ENCODE data around the gene PRRT4. TPM values are rescaled to one million over a fixed set of nuclear protein-coding genes. Genes with fewer than 3 reads are reported as not detected.

The PRRT4 gene
- total RNA-seq, 1 donor from 2014 or later: 0.54 TPM

GRCh38 chr7:128387216-128388144, 26.0 kb upstream of the PRRT4 start:
- peaks cover 7% of the 10 kb centered on the region for H3K27me3 Mint-ChIP-seq (ENCODE audit: unreplicated experiment)
- H3K4me3 Mint-ChIP-seq (ENCODE audit: unreplicated experiment): no peak overlapping the region
- H3K4me1 Mint-ChIP-seq (ENCODE audit: unreplicated experiment): peaks cover 2% of the 10 kb centered on the region
- no peaks in the 10 kb centered on the region for H3K36me3 Mint-ChIP-seq (ENCODE audit: unreplicated experiment)
- H3K9me3 Mint-ChIP-seq (ENCODE audit: unreplicated experiment): no peaks in the 10 kb centered on the region
- peak; percentile 93 for DNase-seq (ENCODE audit: extremely low spot score, unreplicated experiment)
- TF ChIP-seq CTCF (IDR thresholded peaks at IDR 0.05): peak; percentile 92
- H3K27ac Mint-ChIP-seq (ENCODE audit: unreplicated experiment): no peak overlapping the region

- TF ChIP-seq CTCF (IDR thresholded peaks at IDR 0.05): no peak
- DNase-seq (ENCODE audit: extremely low spot score, unreplicated experiment): no peak
- H3K27me3 Mint-ChIP-seq (ENCODE audit: unreplicated experiment): peaks cover 7% of the 10 kb centered on the region
- H3K36me3 Mint-ChIP-seq (ENCODE audit: unreplicated experiment): no peaks in the 10 kb centered on the region
- H3K27ac Mint-ChIP-seq (ENCODE audit: unreplicated experiment): no peak overlapping the region
- no peaks in the 10 kb centered on the region for H3K9me3 Mint-ChIP-seq (ENCODE audit: unreplicated experiment)
- peaks cover 2% of the 10 kb centered on the region for H3K4me1 Mint-ChIP-seq (ENCODE audit: unreplicated experiment)
- H3K4me3 Mint-ChIP-seq (ENCODE audit: unreplicated experiment): no peak overlapping the region
Observed at GRCh38 chr7:128385988-128386925, 24.8 kb upstream of the PRRT4 start.

GRCh38 chr7:128384726-128385125, 23.2 kb upstream of the PRRT4 start:
- Mint-ChIP-seq H3K27me3 (ENCODE audit: unreplicated experiment) (peaks cover 7% of the 10 kb centered on the region), H3K4me1 (ENCODE audit: unreplicated experiment) (peaks cover 2% of the 10 kb centered on the region), H3K36me3 (ENCODE audit: unreplicated experiment) (no peaks in the 10 kb centered on the region), H3K27ac (ENCODE audit: unreplicated experiment) (no peak overlapping the region), H3K4me3 (ENCODE audit: unreplicated experiment) (no peak overlapping the region), H3K9me3 (ENCODE audit: unreplicated experiment) (no peaks in the 10 kb centered on the region)
- no peak for DNase-seq (ENCODE audit: extremely low spot score, unreplicated experiment)
- TF ChIP-seq CTCF (IDR thresholded peaks at IDR 0.05): no peak

- no peak for DNase-seq (ENCODE audit: extremely low spot score, unreplicated experiment)
- H3K36me3 Mint-ChIP-seq (ENCODE audit: unreplicated experiment): no peaks in the 10 kb centered on the region
- H3K4me3 Mint-ChIP-seq (ENCODE audit: unreplicated experiment): no peak overlapping the region
- H3K27me3 Mint-ChIP-seq (ENCODE audit: unreplicated experiment): peaks cover 8% of the 10 kb centered on the region
- H3K27ac Mint-ChIP-seq (ENCODE audit: unreplicated experiment): no peak overlapping the region
- TF ChIP-seq CTCF (IDR thresholded peaks at IDR 0.05): no peak
- H3K4me1 Mint-ChIP-seq (ENCODE audit: unreplicated experiment): peaks cover 2% of the 10 kb centered on the region
- H3K9me3 Mint-ChIP-seq (ENCODE audit: unreplicated experiment): no peaks in the 10 kb centered on the region
Observed at GRCh38 chr7:128383776-128384175, 22.3 kb upstream of the PRRT4 start.
